Loucy (cell line): Measurements from ENCODE around the gene SCFD2.

Experiments used
- H2AFZ ChIP-seq: fragments of 200-600 bp; sonication (generic); 2 replicates; pipeline ENCODE4 v1.6.0; 2016; ENCODE audit warnings: antibody characterized with exemption, mild to moderate bottlenecking, low read length, moderate library complexity
- H3F3A ChIP-seq: fragments of 200-600 bp; 2 replicates; pipeline ENCODE4 v1.6.0; 2016; ENCODE audit warnings: antibody characterized with exemption, low read depth, mild to moderate bottlenecking
- H3K27me3 ChIP-seq: fragments of 200-600 bp; sonication (generic); 2 replicates; pipeline ENCODE4 v1.6.1; 2014; ENCODE audit warnings: low read length, mild to moderate bottlenecking; ENCODE audit not compliant: insufficient read depth, poor library complexity, severe bottlenecking
- H3K36me3 ChIP-seq: fragments of 200-600 bp; sonication (generic); 2 replicates; pipeline ENCODE4 v1.6.1; 2016; ENCODE audit warnings: low read length; ENCODE audit not compliant: insufficient read depth
- H3K4me1 ChIP-seq: fragments of 200-600 bp; sonication (generic); 2 replicates; pipeline ENCODE4 v1.5.1; 2014; ENCODE audit warnings: low read length, mild to moderate bottlenecking; ENCODE audit not compliant: insufficient read depth, poor library complexity, severe bottlenecking
- H3K4me2 ChIP-seq: fragments of 200-600 bp; sonication (generic); 2 replicates; pipeline ENCODE4 v1.6.0; 2014; ENCODE audit warnings: antibody characterized with exemption, low read length, low read depth, mild to moderate bottlenecking; ENCODE audit not compliant: poor library complexity, severe bottlenecking
- H3K4me3 ChIP-seq: fragments of 200-600 bp; sonication (generic); 2 replicates; pipeline ENCODE4 v1.5.1; 2014; ENCODE audit warnings: low read length, mild to moderate bottlenecking, mixed read lengths; ENCODE audit not compliant: poor library complexity, severe bottlenecking
- H3K79me2 ChIP-seq: fragments of 200-600 bp; sonication (generic); 2 replicates; pipeline ENCODE4 v1.6.1; 2014; ENCODE audit warnings: low read length; ENCODE audit not compliant: insufficient read depth
- H3K9ac ChIP-seq: fragments of 200-600 bp; sonication (generic); 2 replicates; pipeline ENCODE4 v1.6.0; 2014; ENCODE audit warnings: mild to moderate bottlenecking, low read depth, low read length, moderate library complexity; ENCODE audit not compliant: poor library complexity, severe bottlenecking
- H3K9me2 ChIP-seq: fragments of 200-600 bp; sonication (generic); replicated peaks from 2 replicates; pipeline ENCODE4 v1.6.1; 2016; ENCODE audit warnings: low read depth, low read length, mixed read lengths
- H3K9me3 ChIP-seq: fragments of 200-600 bp; sonication (generic); 2 replicates; pipeline ENCODE4 v1.6.1; 2014; ENCODE audit warnings: mild to moderate bottlenecking, antibody characterized with exemption, low read length, low read depth; ENCODE audit not compliant: insufficient read depth
- H4K20me1 ChIP-seq: fragments of 200-600 bp; sonication (generic); 2 replicates; pipeline ENCODE4 v1.6.0; 2014; ENCODE audit warnings: antibody characterized with exemption, low read length, mild to moderate bottlenecking; ENCODE audit not compliant: insufficient read depth, poor library complexity, severe bottlenecking
- CTCF ChIP-seq: fragments of 200-600 bp; sonication (generic); conservative IDR thresholded peaks from 2 replicates; pipeline ENCODE4 v1.5.1; 2014; ENCODE audit warnings: mild to moderate bottlenecking, antibody characterized with exemption, low read length
- EZH2phosphoT487 ChIP-seq: fragments of 200-600 bp; IDR thresholded peaks from 2 replicates; pipeline ENCODE4 v1.6.1; 2018; ENCODE audit warnings: antibody characterized with exemption, mild to moderate bottlenecking, moderate library complexity, borderline replicate concordance

SCFD2 gene

DNA sequence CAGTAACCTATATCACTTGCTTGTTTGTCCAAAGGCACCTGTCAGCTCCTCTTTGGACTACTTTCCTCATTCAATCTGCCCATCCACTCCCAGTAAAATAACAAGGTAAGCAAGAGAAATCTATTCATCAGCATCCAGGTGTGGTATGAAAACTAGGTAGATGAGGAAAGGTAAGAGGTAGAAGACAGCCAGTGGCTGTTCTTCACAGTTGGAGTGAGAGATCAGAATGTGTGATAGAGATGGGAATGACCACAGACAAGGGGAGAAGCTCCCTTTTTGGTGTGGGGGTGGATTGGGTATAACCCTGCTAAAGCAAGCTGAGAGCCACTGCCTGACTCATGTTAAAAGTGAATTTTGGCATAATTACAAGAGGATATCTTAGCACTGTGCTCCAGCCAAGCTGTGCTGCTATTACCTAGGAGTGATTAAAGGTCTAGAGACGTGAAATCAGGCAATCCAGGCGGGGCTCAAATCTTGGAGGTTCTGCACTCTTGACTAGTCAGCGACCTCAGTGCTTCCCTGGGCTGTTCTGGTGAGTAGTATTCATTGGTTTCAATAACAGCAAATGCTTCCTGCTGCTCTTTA, 531.8 kb downstream of the SCFD2 start:
- Histone ChIP-seq H3K4me3 (no peak overlapping the region), H3F3A (no peaks in the 10 kb centered on the region), H3K36me3 (no peaks in the 10 kb centered on the region), H3K9ac (no peak overlapping the region), H3K9me2 (no peaks in the 10 kb centered on the region), H3K9me3 (no peaks in the 10 kb centered on the region), H3K27me3 (no peaks in the 10 kb centered on the region), H3K4me1 (no peaks in the 10 kb centered on the region), H3K4me2 (no peak overlapping the region), H3K79me2 (no peaks in the 10 kb centered on the region), H2AFZ (no peak overlapping the region), H4K20me1 (no peaks in the 10 kb centered on the region)
- TF ChIP-seq CTCF: no peak
- TF ChIP-seq EZH2phosphoT487: no peak

GRCh38 chr4:52825460-52826090, 540.3 kb downstream of the SCFD2 start:
- Histone ChIP-seq H3F3A (no peaks in the 10 kb centered on the region), H4K20me1 (no peaks in the 10 kb centered on the region), H3K4me3 (no peak overlapping the region), H2AFZ (no peak overlapping the region), H3K9ac (no peak overlapping the region), H3K9me2 (no peaks in the 10 kb centered on the region), H3K79me2 (no peaks in the 10 kb centered on the region), H3K36me3 (no peaks in the 10 kb centered on the region), H3K4me2 (no peak overlapping the region), H3K27me3 (no peaks in the 10 kb centered on the region), H3K9me3 (no peaks in the 10 kb centered on the region), H3K4me1 (peaks cover 6% of the 10 kb centered on the region)
- TF ChIP-seq CTCF: no peak

DNA sequence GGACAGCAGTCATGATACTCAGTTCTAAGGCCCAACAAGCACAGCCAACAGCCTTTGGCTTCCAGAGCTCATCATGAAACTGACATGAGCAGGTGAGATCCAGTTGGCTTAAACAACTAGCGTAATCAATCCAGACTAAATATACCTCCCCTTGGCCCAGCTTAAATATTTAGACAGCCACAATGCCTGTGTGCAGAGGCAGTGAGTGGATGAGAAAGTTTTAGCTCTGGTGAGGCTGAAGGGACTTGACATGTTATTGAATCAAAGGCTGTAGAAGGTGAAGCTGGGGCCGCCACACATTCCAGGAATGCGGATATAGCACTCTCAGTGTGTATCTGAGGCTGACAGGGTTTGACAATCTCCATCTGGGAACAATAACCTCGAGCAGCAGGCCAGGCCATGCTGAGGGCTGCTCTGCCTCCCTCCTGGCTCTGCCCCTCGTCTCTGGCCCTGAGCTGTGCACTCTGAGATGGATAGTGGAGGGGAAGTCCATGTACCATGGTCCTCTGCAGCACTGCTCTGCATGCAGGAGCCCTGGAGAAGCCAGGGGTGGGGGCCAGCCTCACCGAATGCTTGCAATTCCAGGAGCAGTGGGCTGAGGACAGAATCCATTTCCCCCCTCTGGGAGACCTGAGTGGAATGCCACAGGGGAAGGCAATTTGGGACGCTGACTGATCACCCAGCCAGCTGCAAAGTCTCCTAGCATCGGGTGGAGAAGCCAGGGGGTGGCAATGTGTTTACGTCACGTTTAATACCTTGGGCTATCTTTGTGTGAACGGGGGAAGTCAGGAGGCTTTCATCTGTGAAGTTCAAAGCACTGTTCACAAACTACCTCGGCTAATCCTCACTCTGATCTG, 541.0 kb downstream of the SCFD2 start:
- Histone ChIP-seq H3F3A (no peaks in the 10 kb centered on the region), H3K36me3 (no peaks in the 10 kb centered on the region), H4K20me1 (no peaks in the 10 kb centered on the region), H3K9me3 (no peaks in the 10 kb centered on the region), H3K79me2 (no peaks in the 10 kb centered on the region), H3K27me3 (no peaks in the 10 kb centered on the region), H3K9ac (no peak overlapping the region), H3K9me2 (no peaks in the 10 kb centered on the region), H2AFZ (no peak overlapping the region; the same call in 1 of the 2 replicates), H3K4me2 (no peak overlapping the region), H3K4me1 (peaks cover 6% of the 10 kb centered on the region), H3K4me3 (no peak overlapping the region)
- no peak for TF ChIP-seq EZH2phosphoT487
- no peak for TF ChIP-seq CTCF
